Astrocyte of the cerebellum (primary cell): ENCODE measurements around the gene TENT4B.

ENCODE experiments used
- DNase-seq: peaks from one replicate; pipeline ENCODE4 v3.0.0-alpha.2; 2011; ENCODE audit warnings: low read depth
- H3K4me3 ChIP-seq: 2 replicates; pipeline ENCODE4 v1.5.1; 2011; ENCODE audit warnings: mild to moderate bottlenecking, low read depth, low read length, moderate library complexity
- CTCF ChIP-seq: IDR thresholded peaks from 2 replicates; pipeline ENCODE4 v1.5.1; 2012; ENCODE audit warnings: low read length, low read depth, moderate library complexity, mild to moderate bottlenecking; ENCODE audit errors: missing control alignments
- in situ Hi-C: cut with HindIII; loops from 2 replicates; pipeline ENCODE4 v1.10.0; 2017; ENCODE audit warnings: low sequenced_read_pairs

Gene TENT4B

GRCh38 chr16:50245417-50246298, 92.6 kb downstream of the TENT4B start:
- no peak for DNase-seq
- H3K4me3 ChIP-seq, result peak overlapping the region; percentile 44
- TF ChIP-seq CTCF, result no peak
- in situ Hi-C loops, result no loop called here

DNA sequence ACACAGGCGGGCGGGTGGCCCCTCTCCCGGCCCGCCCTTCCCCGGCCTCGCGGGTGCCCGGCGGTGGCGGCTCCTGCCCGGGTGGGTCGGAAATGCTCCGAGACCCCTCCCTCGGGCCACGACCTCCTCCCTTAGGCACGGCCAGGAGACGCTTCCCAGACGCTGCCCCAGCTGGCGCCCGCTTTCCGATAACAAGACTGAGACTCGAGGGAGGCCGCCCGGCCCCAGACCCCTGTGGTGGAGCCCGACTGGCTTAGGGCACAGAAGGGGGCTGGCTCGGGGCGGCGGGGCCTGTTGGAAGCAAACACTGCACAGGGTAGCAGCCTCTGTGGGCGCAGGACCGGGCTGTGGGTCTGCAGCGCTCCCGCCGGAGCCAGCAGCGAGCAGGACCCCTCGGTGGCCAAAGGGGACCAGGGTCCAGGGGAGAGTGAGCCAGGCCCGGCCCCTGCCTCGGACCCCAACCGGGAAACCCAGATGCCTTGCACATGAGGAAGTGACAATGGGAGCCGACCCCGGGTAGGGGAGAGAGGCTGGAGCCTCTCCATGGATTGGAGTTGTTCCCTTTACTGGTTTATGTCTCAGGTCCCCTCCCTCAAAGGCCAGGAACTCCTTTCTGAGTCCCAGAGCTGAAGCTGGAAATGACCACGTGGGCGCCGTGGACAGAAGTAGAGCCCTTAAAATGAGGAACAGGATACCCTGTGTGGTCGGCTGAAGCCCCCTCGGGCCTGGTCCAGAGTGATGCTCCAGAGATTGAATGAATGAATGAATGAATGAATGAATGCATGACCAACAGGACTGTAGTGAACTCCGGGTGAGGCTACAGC, 93.4 kb downstream of the TENT4B start:
- in situ Hi-C loops, result no loop called here
- H3K4me3 ChIP-seq, result peak overlapping the region; percentile 44
- no peak for DNase-seq
- no peak for TF ChIP-seq CTCF

GRCh38 chr16:50247123-50247905, 94.2 kb downstream of the TENT4B start:
- DNase-seq, result no peak
- in situ Hi-C loops, result no loop called here
- no peak overlapping the region for H3K4me3 ChIP-seq
- TF ChIP-seq CTCF, result no peak

DNA sequence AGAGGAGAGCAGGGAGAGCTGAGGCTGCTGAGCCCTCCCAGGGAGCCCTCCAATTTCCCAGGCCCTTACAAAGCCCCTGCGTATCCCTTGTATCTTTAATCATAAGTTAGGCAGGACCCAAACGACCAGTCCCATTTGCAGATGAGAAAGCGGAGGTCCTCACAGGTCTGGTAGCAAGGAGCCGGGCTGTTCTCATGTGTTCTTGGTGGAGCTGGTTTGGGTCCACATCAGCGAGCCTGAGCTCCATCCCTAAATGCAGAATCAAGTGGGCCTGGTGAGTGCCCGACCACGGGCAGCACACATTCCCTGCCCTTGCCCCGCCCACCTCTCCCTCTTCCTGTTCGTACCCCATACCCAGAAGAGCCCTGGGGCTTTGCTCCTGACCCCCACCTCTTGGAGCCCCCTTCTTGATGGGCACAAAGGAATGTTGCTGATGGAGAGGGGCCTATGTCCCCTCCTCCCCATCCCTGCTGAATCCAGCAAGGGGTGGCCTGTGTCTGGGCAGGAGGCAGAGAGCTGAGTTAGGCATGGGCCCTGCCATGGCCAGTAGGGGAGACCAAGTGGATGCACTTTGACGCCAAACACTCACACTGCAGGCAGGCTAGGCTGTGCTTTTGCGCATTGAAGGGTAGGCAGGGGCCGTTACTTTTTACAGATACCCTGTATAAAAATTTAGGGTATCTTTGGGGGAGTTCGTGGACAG, 95.0 kb downstream of the TENT4B start:
- no peak for TF ChIP-seq CTCF
- in situ Hi-C loops, result no loop called here
- no peak overlapping the region for H3K4me3 ChIP-seq
- DNase-seq, result no peak

- no peak overlapping the region for H3K4me3 ChIP-seq
- in situ Hi-C loops, result no loop called here
- TF ChIP-seq CTCF, result no peak
- no peak for DNase-seq
Observed at GRCh38 chr16:50248845-50249244, 95.7 kb downstream of the TENT4B start.
